Breast epithelium (tissue), 4 donors: ENCODE measurements around the gene NAB1. TPM values are rescaled to one million over a fixed set of nuclear protein-coding genes. Genes with fewer than 3 reads are reported as not detected.

Experiments used
- DNase-seq, 2 donors: peaks; one replicate each; pipeline ENCODE4 v3.0.0-alpha.2; 2019; ENCODE audit warnings: low spot score in 2 of 2
- H3K27ac ChIP-seq, 2 donors: fragments of 200-600 bp; sonication (generic) in 1 of 2; one replicate each; pipeline ENCODE4 v1.5.1; 2016 to 2019; ENCODE audit warnings: mild to moderate bottlenecking in 1 of 2
- H3K27me3 ChIP-seq, 2 donors: fragments of 200-600 bp; sonication (generic) in 1 of 2; one replicate each; pipeline versions ENCODE4 v1.5.1 to v1.6.0; 2017 to 2019; ENCODE audit warnings: control low read depth in 1 of 2, mild to moderate bottlenecking in 1 of 2
- H3K36me3 ChIP-seq: fragments of 200-600 bp; one replicate; pipeline ENCODE4 v1.5.1; 2019
- H3K4me1 ChIP-seq, 2 donors: fragments of 200-600 bp; sonication (generic); one replicate each; pipeline ENCODE4 v1.5.1; 2016 to 2019; ENCODE audit warnings: control low read depth in 1 of 2
- H3K4me3 ChIP-seq, 3 donors: fragments of 200-600 bp; sonication (generic); 1 replicate in 2 of 3; 2 replicates in 1 of 3; pipeline ENCODE4 v1.5.1; 2016 to 2019; ENCODE audit warnings: mild to moderate bottlenecking in 3 of 3, moderate library complexity in 2 of 3
- H3K9me3 ChIP-seq, 2 donors: fragments of 200-600 bp; sonication (generic) in 1 of 2; one replicate each; pipeline ENCODE4 v1.5.1; 2016 to 2019; ENCODE audit warnings: control low read depth in 1 of 2
- POLR2A ChIP-seq: fragments of 450-650 bp; IDR thresholded peaks from one replicate; pipeline ENCODE4 v1.6.1; 2016; ENCODE audit warnings: antibody characterized with exemption, mild to moderate bottlenecking, moderate library complexity
- POLR2AphosphoS5 ChIP-seq, 3 donors: sonication (generic); formaldehyde crosslinking; IDR thresholded peaks; one replicate each; pipeline ENCODE4 v1.6.1; 2017; ENCODE audit warnings: antibody characterized with exemption in 3 of 3
- intact Hi-C: fragments of 100-400 bp; cut with DNase I; formaldehyde crosslinking; loops from one replicate; pipeline ENCODE4 v1.15.1; 2023; ENCODE audit warnings: low total_unique reads
- total RNA-seq, 3 donors: library from RNA; depleted of rRNA; stranded (reverse); fragments of >200 nt; gene quantifications; one replicate each; pipeline ENCODE4 v1.1.0, GENCODE V29; 2016
- TF ChIP-seq, protein P1 (sequence below), 3 donors: fragments of 450-650 bp; IDR thresholded peaks; one replicate each; pipeline ENCODE4 v1.5.1; 2016 to 2017; ENCODE audit warnings: antibody characterized with exemption in 3 of 3, mild to moderate bottlenecking in 3 of 3, moderate library complexity in 3 of 3

Gene NAB1
- total RNA-seq, 3 donors from 2014 or later, result 40.2 to 76.2 (median 71.8) TPM

DNA sequence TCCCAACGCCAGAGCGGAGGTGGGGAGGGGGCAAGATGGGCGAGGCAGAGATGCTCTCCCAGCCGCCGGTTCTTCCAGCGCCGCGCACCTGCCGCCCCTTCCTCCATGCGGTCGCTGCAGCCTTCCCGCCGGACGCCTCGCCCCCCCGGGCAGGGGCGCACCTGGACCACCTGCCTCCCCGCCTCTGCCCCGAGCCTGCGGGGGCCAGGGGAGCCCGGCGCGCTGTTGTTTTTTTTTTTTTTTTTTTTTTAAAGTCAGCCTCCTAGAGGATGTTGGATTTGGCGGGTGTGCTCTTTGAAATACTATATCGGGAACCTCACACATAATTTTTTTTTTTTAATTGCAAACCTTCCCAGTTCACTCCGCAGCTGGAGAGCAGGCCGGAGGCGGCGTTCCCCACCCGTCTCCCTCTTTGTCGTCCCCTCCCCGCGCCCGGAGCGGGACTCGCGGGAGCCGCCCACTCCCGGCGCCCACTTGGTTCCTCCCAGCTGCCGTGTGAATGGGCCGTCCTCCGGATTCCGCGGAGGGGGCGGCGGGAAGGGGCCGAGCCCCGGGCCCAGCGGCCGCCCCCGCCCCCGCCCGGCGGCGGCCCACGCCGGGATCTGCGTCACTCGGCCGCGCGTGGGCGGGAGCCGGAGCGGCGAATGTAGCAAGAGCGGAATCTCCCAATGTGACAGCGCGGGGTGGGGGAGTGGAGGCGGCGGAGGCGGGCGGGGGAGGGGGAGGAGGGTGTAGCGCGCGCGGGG, 421 bp upstream of the NAB1 start:
- Histone ChIP-seq H3K4me3 (peak overlapping the region; percentile 85 to 96 (median 88)), H3K27me3 (no peaks in the 10 kb centered on the region), H3K36me3 (no peaks in the 10 kb centered on the region), H3K9me3 (no peaks in the 10 kb centered on the region), H3K4me1 (peaks cover 0 to 4% of the 10 kb centered on the region in 2 donors), H3K27ac (peak overlapping the region; percentile 92 to 97)
- TF ChIP-seq POLR2AphosphoS5 (IDR thresholded peaks at IDR 0.05), result peak in 2 of 3 donors; percentile 16 to 23
- TF ChIP-seq, protein P1, sequence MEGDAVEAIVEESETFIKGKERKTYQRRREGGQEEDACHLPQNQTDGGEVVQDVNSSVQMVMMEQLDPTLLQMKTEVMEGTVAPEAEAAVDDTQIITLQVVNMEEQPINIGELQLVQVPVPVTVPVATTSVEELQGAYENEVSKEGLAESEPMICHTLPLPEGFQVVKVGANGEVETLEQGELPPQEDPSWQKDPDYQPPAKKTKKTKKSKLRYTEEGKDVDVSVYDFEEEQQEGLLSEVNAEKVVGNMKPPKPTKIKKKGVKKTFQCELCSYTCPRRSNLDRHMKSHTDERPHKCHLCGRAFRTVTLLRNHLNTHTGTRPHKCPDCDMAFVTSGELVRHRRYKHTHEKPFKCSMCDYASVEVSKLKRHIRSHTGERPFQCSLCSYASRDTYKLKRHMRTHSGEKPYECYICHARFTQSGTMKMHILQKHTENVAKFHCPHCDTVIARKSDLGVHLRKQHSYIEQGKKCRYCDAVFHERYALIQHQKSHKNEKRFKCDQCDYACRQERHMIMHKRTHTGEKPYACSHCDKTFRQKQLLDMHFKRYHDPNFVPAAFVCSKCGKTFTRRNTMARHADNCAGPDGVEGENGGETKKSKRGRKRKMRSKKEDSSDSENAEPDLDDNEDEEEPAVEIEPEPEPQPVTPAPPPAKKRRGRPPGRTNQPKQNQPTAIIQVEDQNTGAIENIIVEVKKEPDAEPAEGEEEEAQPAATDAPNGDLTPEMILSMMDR (IDR thresholded peaks at IDR 0.05), result no peak
- DNase-seq, result peak; percentile 66 to 74
- intact Hi-C loops, result no loop called here

DNA sequence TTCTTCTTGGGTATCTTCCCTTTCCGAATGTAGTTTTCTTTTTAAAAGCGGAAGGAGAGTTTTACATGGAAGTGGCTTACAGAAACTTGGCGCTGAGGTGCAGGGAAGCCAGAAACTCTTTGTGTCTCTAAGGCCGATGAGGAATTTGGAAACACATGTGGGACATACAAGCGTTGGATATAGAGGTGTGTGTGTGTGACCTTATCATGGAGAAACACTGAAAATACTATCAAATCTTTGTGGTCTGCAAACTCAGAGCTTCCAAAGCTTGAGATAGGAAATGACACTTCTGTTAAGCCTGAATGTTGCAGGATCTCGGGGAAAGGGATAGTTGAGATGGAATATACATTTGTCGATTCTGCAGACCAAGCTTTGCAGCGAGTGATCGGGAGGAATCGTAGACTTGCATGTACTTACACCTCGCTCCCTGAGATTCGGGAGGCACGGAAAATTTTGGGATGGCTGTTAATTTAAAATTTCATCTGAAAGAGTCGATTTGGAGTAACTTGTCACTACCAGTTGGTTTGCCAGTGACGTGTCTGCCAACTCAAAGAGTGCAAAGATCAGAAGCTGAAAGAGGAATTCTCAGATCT, 1.0 kb downstream of the NAB1 start:
- no peaks in the 10 kb centered on the region for H3K27me3 ChIP-seq
- H3K9me3 ChIP-seq, result no peaks in the 10 kb centered on the region
- DNase-seq, result no peak
- peak overlapping the region; percentile 92 to 97 for H3K27ac ChIP-seq
- peaks cover 0 to 4% of the 10 kb centered on the region in 2 donors for H3K4me1 ChIP-seq
- H3K36me3 ChIP-seq, result no peaks in the 10 kb centered on the region
- intact Hi-C loops, result no loop called here
- peak overlapping the region; percentile 85 to 96 (median 88) for H3K4me3 ChIP-seq
- TF ChIP-seq, protein P1 (IDR thresholded peaks at IDR 0.05), result no peak
- TF ChIP-seq POLR2A (no peak), POLR2AphosphoS5 (IDR thresholded peaks at IDR 0.05) (peak in 1 of 3 donors; percentile 7)

DNA sequence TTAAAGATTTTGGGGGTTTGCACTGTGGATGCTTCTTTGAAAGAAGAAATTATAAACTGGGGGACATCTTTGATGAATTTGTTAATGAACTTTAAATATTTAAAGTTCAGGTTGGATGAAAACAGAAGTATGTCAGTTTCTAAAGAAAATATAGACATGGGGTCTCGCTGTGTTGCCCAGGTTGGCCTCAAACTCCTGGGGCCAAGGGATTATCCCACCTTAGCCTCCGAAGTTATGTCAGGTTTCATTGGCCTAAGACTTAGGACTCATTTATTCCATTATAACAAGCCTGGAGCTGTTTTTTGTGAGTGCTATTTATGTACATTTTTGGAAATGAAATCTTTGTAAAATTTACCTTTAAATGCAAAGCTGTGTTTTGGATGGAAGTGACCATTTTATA, 2.5 kb downstream of the NAB1 start:
- TF ChIP-seq, protein P1 (IDR thresholded peaks at IDR 0.05), result no peak
- TF ChIP-seq POLR2AphosphoS5 (IDR thresholded peaks at IDR 0.05) (no peak), POLR2A (no peak)
- Histone ChIP-seq H3K36me3 (no peaks in the 10 kb centered on the region), H3K27me3 (no peaks in the 10 kb centered on the region), H3K27ac (peak overlapping the region in 1 of 2 donors; percentile 4), H3K4me1 (peaks cover 0 to 8% of the 10 kb centered on the region in 2 donors), H3K4me3 (peak overlapping the region in 2 of 3 donors; percentile 85 to 88), H3K9me3 (no peaks in the 10 kb centered on the region)
- intact Hi-C loops, result no loop called here
- no peak for DNase-seq

DNA sequence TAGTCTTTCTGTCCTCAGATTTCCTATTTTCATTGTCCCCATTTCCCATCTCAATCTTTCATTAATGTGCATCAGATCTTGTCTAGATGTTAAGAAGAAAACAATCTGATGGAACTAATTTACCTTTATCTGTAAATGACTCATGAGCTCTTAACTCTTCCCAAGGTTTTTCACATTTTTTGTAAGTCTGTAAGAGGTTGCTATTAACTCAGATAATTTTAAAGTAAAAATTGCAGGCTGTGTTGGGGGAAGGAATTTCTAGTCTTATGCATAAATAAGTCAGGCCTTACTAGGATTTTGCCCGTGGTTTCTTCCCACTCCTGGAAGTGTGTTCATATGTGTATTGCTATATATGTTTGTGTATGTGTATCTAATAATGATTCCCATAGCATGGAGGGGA, 4.3 kb downstream of the NAB1 start:
- intact Hi-C loops, result no loop called here

More for the DNA sequence above, 4.3 kb downstream of the NAB1 start:
- H3K27me3 ChIP-seq, result no peaks in the 10 kb centered on the region
- TF ChIP-seq POLR2A (no peak), POLR2AphosphoS5 (IDR thresholded peaks at IDR 0.05) (no peak)
- TF ChIP-seq, protein P1 (IDR thresholded peaks at IDR 0.05), result no peak
- no peak overlapping the region for H3K27ac ChIP-seq
- H3K4me1 ChIP-seq, result peaks cover 0 to 17% of the 10 kb centered on the region in 2 donors
- DNase-seq, result no peak
- H3K36me3 ChIP-seq, result no peaks in the 10 kb centered on the region
- no peaks in the 10 kb centered on the region for H3K9me3 ChIP-seq
- H3K4me3 ChIP-seq, result no peak overlapping the region
